K562 (cell line): ENCODE measurements around the gene DMAC2. TPM values are rescaled to one million over a fixed set of nuclear protein-coding genes. Genes with fewer than 3 reads are reported as not detected.

ENCODE experiments used
- CCNT2 ChIP-seq: IDR thresholded peaks from 2 replicates; pipeline ENCODE4 v1.6.1; 2011; ENCODE audit warnings: borderline replicate concordance, low read depth, mild to moderate bottlenecking, moderate library complexity, mixed read lengths, low read length; ENCODE audit not compliant: insufficient read length; ENCODE audit errors: extremely low read depth
- EHMT2 ChIP-seq: fragments of 450-650 bp; IDR thresholded peaks from 2 replicates; pipeline ENCODE4 v1.6.1; 2018; ENCODE audit warnings: antibody characterized with exemption
- EWSR1 ChIP-seq: fragments of 450-650 bp; IDR thresholded peaks from 2 replicates; pipeline ENCODE4 v1.6.1; 2018; ENCODE audit warnings: borderline replicate concordance, mild to moderate bottlenecking, low read depth, moderate library complexity; ENCODE audit not compliant: partially characterized antibody
- HEY1 ChIP-seq: fragments of 250-450 bp; sonication (Bioruptor Pico); IDR thresholded peaks from 2 replicates; pipeline ENCODE4 v1.5.0; 2020; ENCODE audit warnings: mild to moderate bottlenecking, moderate library complexity, borderline replicate concordance
- IFI16 ChIP-seq: fragments of 250-450 bp; sonication (Bioruptor Pico); IDR thresholded peaks from 2 replicates; pipeline ENCODE4 v2.1.2; 2022; ENCODE audit warnings: mild to moderate bottlenecking, inconsistent platforms
- MIER1 ChIP-seq: fragments of 450-650 bp; IDR thresholded peaks from 2 replicates; pipeline ENCODE4 v1.6.1; 2016; ENCODE audit warnings: antibody characterized with exemption, mild to moderate bottlenecking, low read depth
- MLLT1 ChIP-seq, 2 experiments: fragments of 450-650 bp; IDR thresholded peaks; 2 replicates each; pipeline ENCODE4 v1.6.1; 2016
- NKRF ChIP-seq: fragments of 450-650 bp; IDR thresholded peaks from 2 replicates; pipeline ENCODE4 v1.6.1; 2016; ENCODE audit warnings: borderline replicate concordance
- SMAD4 ChIP-seq: fragments of 250-450 bp; sonication (Bioruptor Pico); conservative IDR thresholded peaks from 2 replicates; pipeline ENCODE4 v1.8.0; 2021; ENCODE audit warnings: inconsistent platforms, mild to moderate bottlenecking, moderate library complexity
- TCF15 ChIP-seq: fragments of 250-450 bp; sonication (Bioruptor Pico); IDR thresholded peaks from 2 replicates; pipeline ENCODE4 v1.8.0; 2022; ENCODE audit warnings: moderate library complexity, mild to moderate bottlenecking, inconsistent platforms
- ZNF583 ChIP-seq: fragments of 250-450 bp; sonication (Bioruptor Pico); IDR thresholded peaks from 2 replicates; pipeline ENCODE4 v1.4.0; 2020
- polyA plus RNA-seq, 8 experiments: library from polyadenylated mRNA; depleted of rRNA in 4 of 8; stranded (reverse) in 5 of 8; unstranded in 3 of 8; fragments of >200 nt; fragmentation: Nextera tagmentation in 2 of 8; fragmentation: Illumina TruSeq in 1 of 8; extraction: Ambion mirVana in 2 of 8; extraction: Trizol in 1 of 8; gene quantifications; 2 replicates each; pipeline versions ENCODE4 v1.2.1 to v1.2.3, GENCODE V29; 2011 to 2014; ENCODE audit warnings: inconsistent platforms in 1 of 8, missing spikeins in 1 of 8
- total RNA-seq, 7 experiments: library from RNA; depleted of rRNA in 6 of 7; stranded (reverse); fragments of >200 nt in 6 of 7; fragmentation: Illumina TruSeq in 2 of 7; extraction: Trizol in 2 of 7; gene quantifications; 2 replicates each; pipeline versions ENCODE4 v1.2.1 to v1.2.3, GENCODE V29; 2011 to 2021; ENCODE audit warnings: low replicate concordance in 1 of 7
- TF ChIP-seq, protein P1 (sequence below): sonication (generic); formaldehyde crosslinking; IDR thresholded peaks from 2 replicates; pipeline ENCODE4 v1.8.0; 2023; ENCODE audit warnings: missing genetic modification reagents, mild to moderate bottlenecking, borderline replicate concordance
- TF ChIP-seq, protein P2 (sequence below): sonication (generic); formaldehyde crosslinking; IDR thresholded peaks from 2 replicates; pipeline ENCODE4 v1.5.0; 2020; ENCODE audit warnings: missing genetic modification reagents
- TF ChIP-seq, protein P3 (sequence below): fragments of 450-650 bp; IDR thresholded peaks from 2 replicates; pipeline ENCODE4 v1.6.1; 2016; ENCODE audit warnings: mild to moderate bottlenecking

The DMAC2 gene
- total and polyA plus RNA-seq, 9 of the 15 experiments (the other 6 are each of a cell fraction or from before 2014, with no cell fraction given): 12.9 to 61.2 (median 43.1) TPM

DNA sequence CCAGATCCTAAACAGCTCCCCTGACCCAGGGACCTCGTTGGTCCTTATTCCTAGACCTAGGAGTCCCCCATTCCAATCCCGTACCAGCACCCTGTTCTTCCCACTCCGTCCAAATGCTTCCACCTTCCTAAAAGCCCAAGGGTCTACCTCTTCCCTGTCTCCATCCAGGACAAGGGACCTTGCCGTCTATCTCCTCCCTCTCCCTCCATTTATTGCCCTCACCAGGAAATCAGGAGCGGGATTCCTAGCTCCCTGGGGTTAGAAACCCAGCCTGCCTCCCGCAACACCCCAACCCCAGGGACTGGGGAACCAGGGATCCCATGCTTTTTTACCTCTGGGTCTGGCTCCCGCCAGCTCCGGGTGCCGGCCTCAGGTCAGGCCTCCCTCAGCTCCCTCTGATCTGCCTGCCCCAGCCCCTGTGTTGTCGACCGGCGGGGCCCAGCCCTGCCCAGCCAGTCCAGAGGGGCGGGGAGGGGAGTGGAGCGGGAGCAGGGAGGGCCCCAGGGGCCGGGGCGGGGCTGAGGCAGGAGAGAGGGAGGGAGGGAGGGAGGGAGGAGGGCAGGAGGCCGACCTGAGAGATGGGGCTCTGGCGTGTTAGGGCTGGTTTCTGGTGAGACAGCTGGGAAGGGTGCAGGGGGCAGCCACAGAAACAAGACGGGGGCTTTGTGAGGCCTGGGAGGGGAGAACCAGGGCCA, 12.6 kb downstream of the DMAC2 start, which contains the start of gene B3GNT8 (continued):
- TF ChIP-seq IFI16 (no peak), ZNF583 (CRISPR knock-in tag) (0 out of 2 replicates have a peak, but pooled peaks have one; percentile 38), MIER1 (no peak), MLLT1 (IDR thresholded peaks at IDR 0.05) (no peak), TCF15 (CRISPR knock-in tag) (no peak), HEY1 (no peak), EHMT2 (no peak), EWSR1 (no peak), CCNT2 (no peak), SMAD4 (CRISPR knock-in tag) (peak; percentile 29; the same call in 1 of the 2 replicates), NKRF (no peak)
- TF ChIP-seq, protein P1, sequence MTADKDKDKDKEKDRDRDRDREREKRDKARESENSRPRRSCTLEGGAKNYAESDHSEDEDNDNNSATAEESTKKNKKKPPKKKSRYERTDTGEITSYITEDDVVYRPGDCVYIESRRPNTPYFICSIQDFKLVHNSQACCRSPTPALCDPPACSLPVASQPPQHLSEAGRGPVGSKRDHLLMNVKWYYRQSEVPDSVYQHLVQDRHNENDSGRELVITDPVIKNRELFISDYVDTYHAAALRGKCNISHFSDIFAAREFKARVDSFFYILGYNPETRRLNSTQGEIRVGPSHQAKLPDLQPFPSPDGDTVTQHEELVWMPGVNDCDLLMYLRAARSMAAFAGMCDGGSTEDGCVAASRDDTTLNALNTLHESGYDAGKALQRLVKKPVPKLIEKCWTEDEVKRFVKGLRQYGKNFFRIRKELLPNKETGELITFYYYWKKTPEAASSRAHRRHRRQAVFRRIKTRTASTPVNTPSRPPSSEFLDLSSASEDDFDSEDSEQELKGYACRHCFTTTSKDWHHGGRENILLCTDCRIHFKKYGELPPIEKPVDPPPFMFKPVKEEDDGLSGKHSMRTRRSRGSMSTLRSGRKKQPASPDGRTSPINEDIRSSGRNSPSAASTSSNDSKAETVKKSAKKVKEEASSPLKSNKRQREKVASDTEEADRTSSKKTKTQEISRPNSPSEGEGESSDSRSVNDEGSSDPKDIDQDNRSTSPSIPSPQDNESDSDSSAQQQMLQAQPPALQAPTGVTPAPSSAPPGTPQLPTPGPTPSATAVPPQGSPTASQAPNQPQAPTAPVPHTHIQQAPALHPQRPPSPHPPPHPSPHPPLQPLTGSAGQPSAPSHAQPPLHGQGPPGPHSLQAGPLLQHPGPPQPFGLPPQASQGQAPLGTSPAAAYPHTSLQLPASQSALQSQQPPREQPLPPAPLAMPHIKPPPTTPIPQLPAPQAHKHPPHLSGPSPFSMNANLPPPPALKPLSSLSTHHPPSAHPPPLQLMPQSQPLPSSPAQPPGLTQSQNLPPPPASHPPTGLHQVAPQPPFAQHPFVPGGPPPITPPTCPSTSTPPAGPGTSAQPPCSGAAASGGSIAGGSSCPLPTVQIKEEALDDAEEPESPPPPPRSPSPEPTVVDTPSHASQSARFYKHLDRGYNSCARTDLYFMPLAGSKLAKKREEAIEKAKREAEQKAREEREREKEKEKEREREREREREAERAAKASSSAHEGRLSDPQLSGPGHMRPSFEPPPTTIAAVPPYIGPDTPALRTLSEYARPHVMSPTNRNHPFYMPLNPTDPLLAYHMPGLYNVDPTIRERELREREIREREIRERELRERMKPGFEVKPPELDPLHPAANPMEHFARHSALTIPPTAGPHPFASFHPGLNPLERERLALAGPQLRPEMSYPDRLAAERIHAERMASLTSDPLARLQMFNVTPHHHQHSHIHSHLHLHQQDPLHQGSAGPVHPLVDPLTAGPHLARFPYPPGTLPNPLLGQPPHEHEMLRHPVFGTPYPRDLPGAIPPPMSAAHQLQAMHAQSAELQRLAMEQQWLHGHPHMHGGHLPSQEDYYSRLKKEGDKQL (CRISPR knock-in tag): no peak
- TF ChIP-seq, protein P2, sequence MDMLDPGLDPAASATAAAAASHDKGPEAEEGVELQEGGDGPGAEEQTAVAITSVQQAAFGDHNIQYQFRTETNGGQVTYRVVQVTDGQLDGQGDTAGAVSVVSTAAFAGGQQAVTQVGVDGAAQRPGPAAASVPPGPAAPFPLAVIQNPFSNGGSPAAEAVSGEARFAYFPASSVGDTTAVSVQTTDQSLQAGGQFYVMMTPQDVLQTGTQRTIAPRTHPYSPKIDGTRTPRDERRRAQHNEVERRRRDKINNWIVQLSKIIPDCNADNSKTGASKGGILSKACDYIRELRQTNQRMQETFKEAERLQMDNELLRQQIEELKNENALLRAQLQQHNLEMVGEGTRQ (CRISPR knock-in tag): no peak
- TF ChIP-seq, protein P3, sequence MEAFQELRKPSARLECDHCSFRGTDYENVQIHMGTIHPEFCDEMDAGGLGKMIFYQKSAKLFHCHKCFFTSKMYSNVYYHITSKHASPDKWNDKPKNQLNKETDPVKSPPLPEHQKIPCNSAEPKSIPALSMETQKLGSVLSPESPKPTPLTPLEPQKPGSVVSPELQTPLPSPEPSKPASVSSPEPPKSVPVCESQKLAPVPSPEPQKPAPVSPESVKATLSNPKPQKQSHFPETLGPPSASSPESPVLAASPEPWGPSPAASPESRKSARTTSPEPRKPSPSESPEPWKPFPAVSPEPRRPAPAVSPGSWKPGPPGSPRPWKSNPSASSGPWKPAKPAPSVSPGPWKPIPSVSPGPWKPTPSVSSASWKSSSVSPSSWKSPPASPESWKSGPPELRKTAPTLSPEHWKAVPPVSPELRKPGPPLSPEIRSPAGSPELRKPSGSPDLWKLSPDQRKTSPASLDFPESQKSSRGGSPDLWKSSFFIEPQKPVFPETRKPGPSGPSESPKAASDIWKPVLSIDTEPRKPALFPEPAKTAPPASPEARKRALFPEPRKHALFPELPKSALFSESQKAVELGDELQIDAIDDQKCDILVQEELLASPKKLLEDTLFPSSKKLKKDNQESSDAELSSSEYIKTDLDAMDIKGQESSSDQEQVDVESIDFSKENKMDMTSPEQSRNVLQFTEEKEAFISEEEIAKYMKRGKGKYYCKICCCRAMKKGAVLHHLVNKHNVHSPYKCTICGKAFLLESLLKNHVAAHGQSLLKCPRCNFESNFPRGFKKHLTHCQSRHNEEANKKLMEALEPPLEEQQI: no peak
